ENCODE measurements around the gene GBX2. TPM values are rescaled to one million over a fixed set of nuclear protein-coding genes. Genes with fewer than 3 reads are reported as not detected.

The GBX2 gene
- total RNA-seq, result not detected

DNA sequence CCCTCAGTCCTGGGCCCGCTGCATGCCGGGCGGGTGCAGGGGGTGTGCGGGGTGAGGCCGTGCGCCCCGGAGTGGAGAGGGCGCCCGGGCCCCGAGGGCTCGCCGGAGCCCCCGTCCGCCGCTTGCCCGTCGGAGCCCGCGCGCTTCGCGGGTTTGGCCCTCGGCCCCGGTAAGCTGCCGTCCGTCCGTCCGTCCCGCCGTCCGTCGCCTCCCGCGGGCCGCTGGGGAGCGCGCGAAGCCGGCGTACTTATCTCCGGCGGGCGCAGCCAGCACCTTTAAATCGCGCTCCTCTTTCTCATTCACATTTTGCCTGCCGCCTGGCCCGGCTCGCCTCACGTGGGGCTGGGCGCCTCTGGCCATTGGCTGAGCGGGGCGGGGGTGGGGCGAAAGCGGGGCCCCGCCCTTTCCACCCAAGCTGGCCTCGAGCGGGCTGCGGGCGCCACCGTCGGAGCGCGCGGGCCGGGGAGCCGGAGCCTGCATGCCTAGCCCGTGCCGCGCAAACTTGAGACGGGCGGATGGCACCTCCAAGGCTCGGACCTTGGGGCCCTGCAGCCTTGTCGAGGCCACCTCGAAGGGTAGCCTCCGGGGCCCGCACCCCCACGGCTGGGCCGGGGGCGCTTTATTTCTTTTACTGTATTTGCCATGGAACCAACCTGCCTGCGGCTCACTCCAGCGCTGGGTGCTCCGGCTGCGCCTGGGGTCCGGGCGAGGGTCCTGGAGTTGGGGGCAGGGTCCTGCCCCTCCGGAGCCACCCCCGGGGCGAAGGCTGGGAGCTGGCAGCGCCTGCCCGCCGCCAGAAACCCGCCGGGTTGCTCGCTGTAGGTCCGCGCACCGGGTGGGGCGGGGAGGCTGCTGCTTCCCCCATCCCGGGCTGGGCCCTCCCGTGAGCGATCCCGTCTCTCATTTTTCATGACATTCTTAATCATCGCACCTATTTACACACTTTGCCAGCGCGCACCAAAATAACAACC, at the start of gene GBX2:
Gene GBX2, minus strand, starts transcription at position 277 of the 971 bp plus-strand sequence. CDS start 415 bp downstream, outside the sequence.
- Histone ChIP-seq H3K9me3 (no peaks in the 10 kb centered on the region), H3K4me1 (peaks cover 0 to 94% (median 42%) of the 10 kb centered on the region in 4 donors), H3K36me3 (no peaks in the 10 kb centered on the region), H3K4me3 (peak within 1 kb of the TSS in 3 of 4 donors; percentile 12 to 34 (median 23)), H3K27me3 (peaks cover 5 to 94% of the 10 kb centered on the region in 2 donors), H3K27ac (no peak within 1 kb of the TSS)
- TF ChIP-seq EP300 (IDR thresholded peaks at IDR 0.05), result no peak
- TF ChIP-seq POLR2A (IDR thresholded peaks at IDR 0.05), result no peak
- TF ChIP-seq, protein P1, sequence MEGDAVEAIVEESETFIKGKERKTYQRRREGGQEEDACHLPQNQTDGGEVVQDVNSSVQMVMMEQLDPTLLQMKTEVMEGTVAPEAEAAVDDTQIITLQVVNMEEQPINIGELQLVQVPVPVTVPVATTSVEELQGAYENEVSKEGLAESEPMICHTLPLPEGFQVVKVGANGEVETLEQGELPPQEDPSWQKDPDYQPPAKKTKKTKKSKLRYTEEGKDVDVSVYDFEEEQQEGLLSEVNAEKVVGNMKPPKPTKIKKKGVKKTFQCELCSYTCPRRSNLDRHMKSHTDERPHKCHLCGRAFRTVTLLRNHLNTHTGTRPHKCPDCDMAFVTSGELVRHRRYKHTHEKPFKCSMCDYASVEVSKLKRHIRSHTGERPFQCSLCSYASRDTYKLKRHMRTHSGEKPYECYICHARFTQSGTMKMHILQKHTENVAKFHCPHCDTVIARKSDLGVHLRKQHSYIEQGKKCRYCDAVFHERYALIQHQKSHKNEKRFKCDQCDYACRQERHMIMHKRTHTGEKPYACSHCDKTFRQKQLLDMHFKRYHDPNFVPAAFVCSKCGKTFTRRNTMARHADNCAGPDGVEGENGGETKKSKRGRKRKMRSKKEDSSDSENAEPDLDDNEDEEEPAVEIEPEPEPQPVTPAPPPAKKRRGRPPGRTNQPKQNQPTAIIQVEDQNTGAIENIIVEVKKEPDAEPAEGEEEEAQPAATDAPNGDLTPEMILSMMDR (IDR thresholded peaks at IDR 0.05), result no peak
- DNase-seq (ENCODE audit: low spot score in 2 of 2), result no peak
- WGBS, 2 donors, result 3 to 6% methylated on average over 34 to 64 of the region's 105 CpGs

DNA sequence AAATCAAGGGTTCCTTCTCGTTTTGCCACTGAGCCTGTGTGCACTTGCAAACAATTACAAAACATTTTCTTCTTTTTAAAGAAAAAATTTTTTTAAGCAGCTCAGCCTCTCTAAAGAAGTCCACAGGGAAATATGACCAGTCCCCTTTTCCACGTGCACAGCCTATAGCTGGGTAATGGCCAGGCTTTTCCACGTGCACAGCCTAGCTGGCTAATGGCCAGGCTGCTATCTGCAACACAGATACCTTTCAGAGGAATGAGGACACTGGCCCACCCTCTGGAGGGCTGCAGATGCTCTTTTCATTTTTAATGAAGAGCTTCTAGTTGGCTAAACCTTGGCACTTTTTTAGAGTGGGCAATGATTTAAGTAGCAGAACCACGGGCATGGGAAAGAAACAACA, 49.7 kb upstream of the GBX2 start:
- 38 to 39% methylated on average over 4 of the region's 4 CpGs for WGBS, 2 donors
- H3K27ac ChIP-seq, result no peak overlapping the region
- H3K27me3 ChIP-seq, result peaks cover 0 to 18% of the 10 kb centered on the region in 2 donors
- DNase-seq (ENCODE audit: low spot score in 2 of 2), result no peak
- H3K4me3 ChIP-seq, result no peak overlapping the region
- H3K36me3 ChIP-seq, result no peaks in the 10 kb centered on the region
- no peaks in the 10 kb centered on the region for H3K4me1 ChIP-seq
- no peaks in the 10 kb centered on the region for H3K9me3 ChIP-seq
- TF ChIP-seq POLR2A (IDR thresholded peaks at IDR 0.05) (no peak), EP300 (IDR thresholded peaks at IDR 0.05) (no peak)
- TF ChIP-seq, protein P1 (IDR thresholded peaks at IDR 0.05), result no peak

DNA sequence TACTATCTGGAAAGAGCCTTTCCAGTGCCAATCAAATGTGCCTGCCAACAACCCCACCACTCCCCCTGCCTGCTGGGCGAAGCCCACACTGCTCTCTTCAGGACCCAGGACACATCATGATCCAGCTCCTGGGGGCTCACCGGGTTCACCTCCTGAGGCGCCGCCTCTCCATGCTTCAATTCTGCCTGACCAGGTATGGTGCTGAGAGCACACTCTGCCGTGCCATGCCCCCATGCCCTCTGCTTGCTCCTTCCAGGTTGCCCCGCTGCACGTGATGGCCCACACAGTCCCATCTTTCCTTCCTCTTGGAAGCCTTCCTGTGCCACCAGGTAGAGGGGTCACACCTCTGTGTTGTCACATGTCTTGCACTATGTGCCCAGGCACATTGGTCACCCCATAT, 48.5 kb upstream of the GBX2 start:
- Histone ChIP-seq H3K9me3 (no peaks in the 10 kb centered on the region), H3K36me3 (no peaks in the 10 kb centered on the region), H3K4me3 (no peak overlapping the region), H3K4me1 (no peaks in the 10 kb centered on the region), H3K27me3 (peaks cover 0 to 24% of the 10 kb centered on the region in 2 donors), H3K27ac (no peak overlapping the region)
- 86 to 91% methylated on average over 7 of the region's 7 CpGs for WGBS, 2 donors
- no peak for TF ChIP-seq POLR2A (IDR thresholded peaks at IDR 0.05)
- TF ChIP-seq, protein P1 (IDR thresholded peaks at IDR 0.05), result no peak
- no peak for TF ChIP-seq EP300 (IDR thresholded peaks at IDR 0.05)
- DNase-seq (ENCODE audit: low spot score in 2 of 2), result no peak

DNA sequence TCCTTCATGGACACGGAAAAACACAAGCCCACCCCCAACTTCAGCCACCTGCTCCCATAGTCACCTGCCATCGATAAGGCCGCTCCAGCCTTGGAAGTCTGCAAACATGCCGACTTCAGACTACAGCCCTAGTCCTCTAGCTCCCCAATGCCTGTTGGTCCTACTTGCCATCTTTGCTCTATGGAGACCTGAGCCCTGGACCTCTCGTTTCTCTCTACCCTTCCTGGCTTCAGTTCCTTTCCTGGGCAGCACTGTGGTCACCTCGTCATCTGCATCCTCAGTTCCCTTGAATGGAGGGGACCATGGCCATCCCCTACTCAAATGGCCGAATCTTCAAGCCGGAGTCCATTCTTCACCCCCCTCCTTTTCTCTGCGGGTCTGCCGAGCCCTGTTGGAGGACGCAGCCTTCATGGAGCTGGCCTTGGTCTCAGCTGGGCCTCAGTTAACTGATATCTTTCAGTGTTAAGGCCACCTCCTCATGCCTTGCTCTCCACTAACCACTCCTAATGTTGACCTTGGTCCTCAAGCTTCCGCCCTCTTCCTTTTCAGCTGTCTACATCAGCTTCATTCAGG, 47.7 kb upstream of the GBX2 start:
- no peak overlapping the region for H3K27ac ChIP-seq
- no peak for DNase-seq (ENCODE audit: low spot score in 2 of 2)
- H3K36me3 ChIP-seq, result no peaks in the 10 kb centered on the region
- peaks cover 0 to 33% of the 10 kb centered on the region in 2 donors for H3K27me3 ChIP-seq
- TF ChIP-seq POLR2A (IDR thresholded peaks at IDR 0.05) (no peak), EP300 (IDR thresholded peaks at IDR 0.05) (no peak)
- 93 to 94% methylated on average over 12 of the region's 12 CpGs for WGBS, 2 donors
- H3K4me3 ChIP-seq, result no peak overlapping the region
- no peaks in the 10 kb centered on the region for H3K9me3 ChIP-seq
- no peaks in the 10 kb centered on the region for H3K4me1 ChIP-seq

DNA sequence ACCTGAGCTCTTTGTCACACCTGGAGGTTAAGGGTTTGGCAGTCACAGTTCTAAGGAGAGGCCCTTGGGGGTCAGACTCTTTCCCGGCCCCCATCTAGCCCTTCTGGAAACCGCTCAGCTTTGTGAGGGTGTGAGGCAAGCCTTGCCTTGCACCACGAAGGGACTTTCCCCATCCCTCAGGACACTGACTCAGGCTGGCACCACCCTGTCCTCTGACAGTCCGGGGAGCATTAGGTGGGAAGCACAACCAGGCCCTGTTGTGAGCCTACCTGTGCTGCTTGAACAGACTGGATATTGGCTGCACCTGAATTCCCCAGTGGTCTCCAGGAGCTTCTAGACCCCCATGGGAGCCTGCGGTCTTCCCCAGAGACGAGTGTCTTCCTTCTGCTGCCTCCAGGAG, 47.0 kb upstream of the GBX2 start:
- no peaks in the 10 kb centered on the region for H3K4me1 ChIP-seq
- no peak overlapping the region for H3K27ac ChIP-seq
- DNase-seq (ENCODE audit: low spot score in 2 of 2), result no peak
- no peak overlapping the region for H3K4me3 ChIP-seq
- H3K27me3 ChIP-seq, result peaks cover 0 to 33% of the 10 kb centered on the region in 2 donors
- H3K9me3 ChIP-seq, result no peaks in the 10 kb centered on the region
- TF ChIP-seq POLR2A (IDR thresholded peaks at IDR 0.05), result no peak
- TF ChIP-seq, protein P1 (IDR thresholded peaks at IDR 0.05), result no peak
- no peak for TF ChIP-seq EP300 (IDR thresholded peaks at IDR 0.05)
- 78 to 90% methylated on average over 6 of the region's 6 CpGs for WGBS, 2 donors
- no peaks in the 10 kb centered on the region for H3K36me3 ChIP-seq
